GM18907 (cell line): ENCODE results near the gene HERC5.
"Not testable (repeated sequence)": the region's sequence is repeated elsewhere in the genome, so short reads cannot be mapped to it uniquely, and the experiment has no call there.

Source experiments
- ATAC-seq: cut with Tn5 transposase; IDR thresholded peaks from one replicate; pipeline ENCODE4 v1.9.1; 2021; ENCODE audit warnings: mild to moderate bottlenecking, moderate library complexity; ENCODE audit not compliant: unreplicated experiment

The HERC5 gene

GRCh38 chr4:88517825-88518224, 60.9 kb downstream of the HERC5 start:
- no peak for ATAC-seq

- no peak for ATAC-seq
Measured at GRCh38 chr4:88518911-88519310, 62.0 kb downstream of the HERC5 start.

- ATAC-seq, result peak; percentile 28
Measured at GRCh38 chr4:88522702-88523324, 65.9 kb downstream of the HERC5 start.

- peak; percentile 86 for ATAC-seq
Measured at GRCh38 chr4:88523325-88524129, 66.6 kb downstream of the HERC5 start, which contains the start of gene PYURF. TSS of gene PYURF (minus strand) at chr4:88523776. CDS start at chr4:88523700, 76 bp downstream.

- no peak for ATAC-seq
Measured at GRCh38 chr4:88524171-88524570, 67.3 kb downstream of the HERC5 start.

GRCh38 chr4:88526221-88526815, 69.4 kb downstream of the HERC5 start:
- no peak for ATAC-seq

- peak; percentile 39 for ATAC-seq
Measured at GRCh38 chr4:88527787-88528186, 70.9 kb downstream of the HERC5 start.

GRCh38 chr4:88528861-88529260, 71.9 kb downstream of the HERC5 start:
- ATAC-seq, result no peak

- ATAC-seq, result no peak
Measured at GRCh38 chr4:88531549-88531948, 74.6 kb downstream of the HERC5 start.

- ATAC-seq, result no peak
Measured at GRCh38 chr4:88533088-88533790, 76.3 kb downstream of the HERC5 start.

GRCh38 chr4:88533937-88534750, 77.2 kb downstream of the HERC5 start:
- ATAC-seq, result no peak

- ATAC-seq, result no peak
Measured at GRCh38 chr4:88535090-88535755, 78.3 kb downstream of the HERC5 start.

GRCh38 chr4:88537709-88538108, 80.8 kb downstream of the HERC5 start:
- ATAC-seq, result no peak

GRCh38 chr4:88539322-88540068, 82.6 kb downstream of the HERC5 start:
- ATAC-seq, result not testable (repeated sequence)

- no peak for ATAC-seq
Measured at GRCh38 chr4:88549815-88550214, 92.9 kb downstream of the HERC5 start.
